WTC11 (cell line): ENCODE measurements around the gene NRF1.

Source experiments
- CREB1 ChIP-seq: sonication (generic); formaldehyde crosslinking; IDR thresholded peaks from 2 replicates; pipeline ENCODE4 v1.8.0; 2023; ENCODE audit warnings: mild to moderate bottlenecking, missing genetic modification reagents
- RELA ChIP-seq: sonication (generic); formaldehyde crosslinking; IDR thresholded peaks from 2 replicates; pipeline ENCODE4 v1.8.1; 2022; ENCODE audit warnings: missing genetic modification reagents, mild to moderate bottlenecking, borderline replicate concordance
- TP53 ChIP-seq: sonication (generic); formaldehyde crosslinking; IDR thresholded peaks from 2 replicates; pipeline ENCODE4 v1.8.1; 2023; ENCODE audit warnings: mild to moderate bottlenecking, missing genetic modification reagents
- TF ChIP-seq, protein P1 (sequence below): sonication (generic); formaldehyde crosslinking; IDR thresholded peaks from 2 replicates; pipeline ENCODE4 v1.8.0; 2023; ENCODE audit warnings: missing genetic modification reagents, mild to moderate bottlenecking, borderline replicate concordance
- TF ChIP-seq, protein P2 (sequence below): fragments of 200-600 bp; IDR thresholded peaks from 2 replicates; pipeline ENCODE4 v1.8.0; 2022; ENCODE audit warnings: antibody characterized with exemption
- TF ChIP-seq, protein P3 (sequence below): sonication (generic); formaldehyde crosslinking; IDR thresholded peaks from 2 replicates; pipeline ENCODE4 v1.8.1; 2022; ENCODE audit warnings: missing genetic modification reagents, borderline replicate concordance
- TF ChIP-seq, protein P4 (sequence below): sonication (generic); formaldehyde crosslinking; IDR thresholded peaks from 2 replicates; pipeline ENCODE4 v1.8.0; 2022; ENCODE audit warnings: mild to moderate bottlenecking, missing genetic modification reagents
- TF ChIP-seq, protein P5 (sequence below): sonication (generic); formaldehyde crosslinking; IDR thresholded peaks from 2 replicates; pipeline ENCODE4 v1.8.0; 2022; ENCODE audit warnings: mild to moderate bottlenecking, missing genetic modification reagents

DNA sequence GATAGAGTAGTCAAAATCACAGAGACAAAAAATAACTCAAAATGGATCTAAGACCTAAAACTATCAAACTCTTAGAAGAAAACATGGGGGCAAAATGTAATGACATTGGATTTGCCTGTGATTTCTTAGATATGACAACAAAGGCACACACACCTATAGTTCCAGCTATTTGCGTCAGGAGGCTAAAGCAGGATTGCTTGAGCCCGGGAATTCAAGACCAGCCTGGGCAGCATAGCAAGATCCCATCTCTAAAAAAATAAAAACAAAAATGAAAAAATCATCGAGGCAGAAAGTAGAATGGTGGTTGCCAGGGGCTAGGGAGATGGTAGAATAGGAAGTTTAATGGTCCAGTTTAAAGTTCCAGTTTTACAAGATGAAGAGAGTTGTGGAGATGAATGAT lies 113.3 kb downstream of the NRF1 start:
- TF ChIP-seq, protein P1, sequence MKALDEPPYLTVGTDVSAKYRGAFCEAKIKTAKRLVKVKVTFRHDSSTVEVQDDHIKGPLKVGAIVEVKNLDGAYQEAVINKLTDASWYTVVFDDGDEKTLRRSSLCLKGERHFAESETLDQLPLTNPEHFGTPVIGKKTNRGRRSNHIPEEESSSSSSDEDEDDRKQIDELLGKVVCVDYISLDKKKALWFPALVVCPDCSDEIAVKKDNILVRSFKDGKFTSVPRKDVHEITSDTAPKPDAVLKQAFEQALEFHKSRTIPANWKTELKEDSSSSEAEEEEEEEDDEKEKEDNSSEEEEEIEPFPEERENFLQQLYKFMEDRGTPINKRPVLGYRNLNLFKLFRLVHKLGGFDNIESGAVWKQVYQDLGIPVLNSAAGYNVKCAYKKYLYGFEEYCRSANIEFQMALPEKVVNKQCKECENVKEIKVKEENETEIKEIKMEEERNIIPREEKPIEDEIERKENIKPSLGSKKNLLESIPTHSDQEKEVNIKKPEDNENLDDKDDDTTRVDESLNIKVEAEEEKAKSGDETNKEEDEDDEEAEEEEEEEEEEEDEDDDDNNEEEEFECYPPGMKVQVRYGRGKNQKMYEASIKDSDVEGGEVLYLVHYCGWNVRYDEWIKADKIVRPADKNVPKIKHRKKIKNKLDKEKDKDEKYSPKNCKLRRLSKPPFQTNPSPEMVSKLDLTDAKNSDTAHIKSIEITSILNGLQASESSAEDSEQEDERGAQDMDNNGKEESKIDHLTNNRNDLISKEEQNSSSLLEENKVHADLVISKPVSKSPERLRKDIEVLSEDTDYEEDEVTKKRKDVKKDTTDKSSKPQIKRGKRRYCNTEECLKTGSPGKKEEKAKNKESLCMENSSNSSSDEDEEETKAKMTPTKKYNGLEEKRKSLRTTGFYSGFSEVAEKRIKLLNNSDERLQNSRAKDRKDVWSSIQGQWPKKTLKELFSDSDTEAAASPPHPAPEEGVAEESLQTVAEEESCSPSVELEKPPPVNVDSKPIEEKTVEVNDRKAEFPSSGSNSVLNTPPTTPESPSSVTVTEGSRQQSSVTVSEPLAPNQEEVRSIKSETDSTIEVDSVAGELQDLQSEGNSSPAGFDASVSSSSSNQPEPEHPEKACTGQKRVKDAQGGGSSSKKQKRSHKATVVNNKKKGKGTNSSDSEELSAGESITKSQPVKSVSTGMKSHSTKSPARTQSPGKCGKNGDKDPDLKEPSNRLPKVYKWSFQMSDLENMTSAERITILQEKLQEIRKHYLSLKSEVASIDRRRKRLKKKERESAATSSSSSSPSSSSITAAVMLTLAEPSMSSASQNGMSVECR (CRISPR knock-in tag), result no peak
- TF ChIP-seq TP53 (CRISPR knock-in tag), result no peak
- no peak for TF ChIP-seq RELA (CRISPR knock-in tag)
- TF ChIP-seq, protein P2, sequence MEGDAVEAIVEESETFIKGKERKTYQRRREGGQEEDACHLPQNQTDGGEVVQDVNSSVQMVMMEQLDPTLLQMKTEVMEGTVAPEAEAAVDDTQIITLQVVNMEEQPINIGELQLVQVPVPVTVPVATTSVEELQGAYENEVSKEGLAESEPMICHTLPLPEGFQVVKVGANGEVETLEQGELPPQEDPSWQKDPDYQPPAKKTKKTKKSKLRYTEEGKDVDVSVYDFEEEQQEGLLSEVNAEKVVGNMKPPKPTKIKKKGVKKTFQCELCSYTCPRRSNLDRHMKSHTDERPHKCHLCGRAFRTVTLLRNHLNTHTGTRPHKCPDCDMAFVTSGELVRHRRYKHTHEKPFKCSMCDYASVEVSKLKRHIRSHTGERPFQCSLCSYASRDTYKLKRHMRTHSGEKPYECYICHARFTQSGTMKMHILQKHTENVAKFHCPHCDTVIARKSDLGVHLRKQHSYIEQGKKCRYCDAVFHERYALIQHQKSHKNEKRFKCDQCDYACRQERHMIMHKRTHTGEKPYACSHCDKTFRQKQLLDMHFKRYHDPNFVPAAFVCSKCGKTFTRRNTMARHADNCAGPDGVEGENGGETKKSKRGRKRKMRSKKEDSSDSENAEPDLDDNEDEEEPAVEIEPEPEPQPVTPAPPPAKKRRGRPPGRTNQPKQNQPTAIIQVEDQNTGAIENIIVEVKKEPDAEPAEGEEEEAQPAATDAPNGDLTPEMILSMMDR, result no peak
- TF ChIP-seq CREB1 (CRISPR knock-in tag), result no peak
- TF ChIP-seq, protein P3, sequence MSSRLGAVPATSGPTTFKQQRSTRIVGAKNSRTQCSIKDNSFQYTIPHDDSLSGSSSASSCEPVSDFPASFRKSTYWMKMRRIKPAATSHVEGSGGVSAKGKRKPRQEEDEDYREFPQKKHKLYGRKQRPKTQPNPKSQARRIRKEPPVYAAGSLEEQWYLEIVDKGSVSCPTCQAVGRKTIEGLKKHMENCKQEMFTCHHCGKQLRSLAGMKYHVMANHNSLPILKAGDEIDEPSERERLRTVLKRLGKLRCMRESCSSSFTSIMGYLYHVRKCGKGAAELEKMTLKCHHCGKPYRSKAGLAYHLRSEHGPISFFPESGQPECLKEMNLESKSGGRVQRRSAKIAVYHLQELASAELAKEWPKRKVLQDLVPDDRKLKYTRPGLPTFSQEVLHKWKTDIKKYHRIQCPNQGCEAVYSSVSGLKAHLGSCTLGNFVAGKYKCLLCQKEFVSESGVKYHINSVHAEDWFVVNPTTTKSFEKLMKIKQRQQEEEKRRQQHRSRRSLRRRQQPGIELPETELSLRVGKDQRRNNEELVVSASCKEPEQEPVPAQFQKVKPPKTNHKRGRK (CRISPR knock-in tag), result no peak
- TF ChIP-seq, protein P4, sequence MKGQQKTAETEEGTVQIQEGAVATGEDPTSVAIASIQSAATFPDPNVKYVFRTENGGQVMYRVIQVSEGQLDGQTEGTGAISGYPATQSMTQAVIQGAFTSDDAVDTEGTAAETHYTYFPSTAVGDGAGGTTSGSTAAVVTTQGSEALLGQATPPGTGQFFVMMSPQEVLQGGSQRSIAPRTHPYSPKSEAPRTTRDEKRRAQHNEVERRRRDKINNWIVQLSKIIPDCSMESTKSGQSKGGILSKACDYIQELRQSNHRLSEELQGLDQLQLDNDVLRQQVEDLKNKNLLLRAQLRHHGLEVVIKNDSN (CRISPR knock-in tag), result no peak
- TF ChIP-seq, protein P5, sequence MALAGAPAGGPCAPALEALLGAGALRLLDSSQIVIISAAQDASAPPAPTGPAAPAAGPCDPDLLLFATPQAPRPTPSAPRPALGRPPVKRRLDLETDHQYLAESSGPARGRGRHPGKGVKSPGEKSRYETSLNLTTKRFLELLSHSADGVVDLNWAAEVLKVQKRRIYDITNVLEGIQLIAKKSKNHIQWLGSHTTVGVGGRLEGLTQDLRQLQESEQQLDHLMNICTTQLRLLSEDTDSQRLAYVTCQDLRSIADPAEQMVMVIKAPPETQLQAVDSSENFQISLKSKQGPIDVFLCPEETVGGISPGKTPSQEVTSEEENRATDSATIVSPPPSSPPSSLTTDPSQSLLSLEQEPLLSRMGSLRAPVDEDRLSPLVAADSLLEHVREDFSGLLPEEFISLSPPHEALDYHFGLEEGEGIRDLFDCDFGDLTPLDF (CRISPR knock-in tag), result no peak
